Embryonic facial prominence (tissue), 1 donor: ENCODE measurements around the gene LONRF2.

Experiments
- DNase-seq: peaks from one replicate; pipeline ENCODE4 v3.0.0-alpha.2; 2016; ENCODE audit errors: extremely low spot score

Gene LONRF2

GRCh38 chr2:100236166-100236565 lies 86.1 kb downstream of the LONRF2 start:
- DNase-seq: no peak

DNA sequence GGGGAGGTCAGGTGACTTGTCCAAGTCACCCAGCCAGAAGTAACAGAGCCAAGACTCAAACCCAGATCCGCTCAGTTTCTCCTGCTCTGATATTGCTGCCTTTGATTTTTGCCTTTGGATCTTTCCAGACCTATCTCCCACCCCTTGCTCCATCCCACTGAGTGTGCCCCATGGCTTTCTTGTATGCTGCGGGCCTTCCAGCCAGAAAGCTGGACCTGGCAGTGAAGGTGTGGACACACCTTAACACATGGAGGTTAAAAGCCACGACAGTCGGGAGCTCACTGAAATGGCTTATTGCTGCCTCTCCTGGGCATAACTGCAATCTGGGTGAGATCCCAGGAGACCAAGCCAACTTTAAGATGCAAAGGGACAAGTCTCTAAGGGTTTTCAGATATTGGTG lies 86.7 kb downstream of the LONRF2 start:
- DNase-seq: no peak

DNA sequence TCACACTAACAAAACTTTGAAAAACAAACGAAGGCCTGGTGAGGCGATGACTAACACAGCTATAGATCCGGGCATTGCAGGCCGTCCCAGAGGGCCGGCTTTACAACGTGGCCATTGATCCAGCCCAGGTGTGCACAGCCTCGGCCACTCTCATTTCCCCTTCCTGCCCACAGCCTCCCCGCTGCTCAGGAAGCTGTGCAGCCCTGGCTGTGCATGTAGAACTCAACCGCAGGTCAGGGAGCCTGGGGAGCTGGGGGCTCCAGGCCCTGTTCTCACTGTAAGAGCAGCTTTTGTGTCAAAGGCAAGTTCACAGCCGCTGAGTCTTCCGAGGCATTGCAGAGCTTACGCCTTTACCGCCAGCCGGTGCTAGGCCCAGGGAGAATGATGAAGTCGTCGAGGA lies 87.2 kb downstream of the LONRF2 start:
- no peak for DNase-seq

- DNase-seq: no peak
Measured at GRCh38 chr2:100234141-100234540, 88.2 kb downstream of the LONRF2 start.

- no peak for DNase-seq
Measured at GRCh38 chr2:100233061-100233460, 89.2 kb downstream of the LONRF2 start.

DNA sequence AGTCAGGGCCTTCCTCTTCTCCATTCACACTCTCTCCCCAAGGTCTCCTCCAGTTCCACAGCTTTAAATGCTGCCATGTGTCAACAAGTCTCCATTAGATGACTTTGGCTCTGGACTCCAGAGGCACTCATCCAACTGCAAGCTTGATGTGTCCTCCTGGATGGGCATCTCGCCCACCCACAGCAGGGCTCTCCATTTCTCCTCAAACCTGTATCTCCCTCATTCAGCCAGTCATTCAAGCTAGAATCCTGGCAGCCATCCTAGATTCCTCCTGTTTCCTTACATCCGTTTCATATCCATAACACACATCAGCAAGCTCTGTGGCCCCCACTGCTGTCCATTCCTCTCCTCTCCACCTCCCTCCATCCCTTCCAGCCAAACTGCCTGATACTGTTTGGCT lies 91.5 kb downstream of the LONRF2 start:
- DNase-seq: no peak

DNA sequence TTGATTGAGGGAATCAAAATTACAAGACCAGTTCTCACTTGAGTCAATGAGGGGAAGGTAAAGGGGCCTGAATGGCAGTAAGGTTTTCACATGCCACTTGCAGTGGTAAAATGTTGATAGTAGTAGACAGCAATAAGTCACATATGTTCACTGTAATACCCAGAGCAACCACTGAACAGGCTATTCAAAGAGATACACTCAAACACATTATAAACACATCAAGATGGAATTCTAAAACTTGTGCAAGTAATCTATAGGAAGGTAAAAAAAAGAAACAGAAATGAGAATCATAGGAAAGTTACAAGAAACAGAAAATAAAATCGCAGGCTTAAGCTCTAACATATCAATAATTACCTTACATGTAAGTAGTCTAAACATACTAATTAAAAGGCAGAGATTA lies 93.3 kb downstream of the LONRF2 start:
- DNase-seq: no peak

GRCh38 chr2:100228415-100228814 lies 93.9 kb downstream of the LONRF2 start:
- no peak for DNase-seq

DNA sequence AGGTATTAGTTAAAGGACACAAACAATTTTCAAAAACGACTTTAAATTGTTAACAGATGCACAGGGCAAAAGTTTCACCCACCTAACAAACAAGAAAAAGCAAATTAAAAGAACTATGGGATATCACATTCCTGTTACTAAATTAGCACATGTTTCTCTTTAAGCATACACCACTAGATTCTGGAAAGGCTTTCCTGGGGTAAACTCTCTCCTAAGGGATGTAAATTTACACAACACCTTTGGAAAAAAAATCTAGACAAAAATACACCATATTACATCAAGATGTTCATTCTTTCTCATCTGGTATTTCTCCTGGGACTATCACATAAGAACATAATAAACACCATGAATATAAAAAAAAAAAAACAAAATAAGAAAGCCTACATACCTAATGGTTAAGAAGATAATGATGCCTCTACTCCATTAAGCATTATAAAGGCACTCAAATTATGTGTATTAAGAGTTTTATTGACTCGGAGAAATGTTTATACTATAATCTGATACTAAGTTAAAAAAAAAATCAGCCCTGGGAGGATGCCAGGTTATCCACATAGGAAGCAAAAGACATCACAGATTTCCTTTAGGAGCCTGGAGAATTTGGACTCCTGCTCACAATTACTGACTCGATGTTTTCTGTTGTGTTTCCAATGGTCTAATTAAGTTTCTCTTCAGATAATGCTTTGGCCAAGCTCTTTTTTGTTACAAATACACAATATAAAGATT lies 97.2 kb downstream of the LONRF2 start:
- DNase-seq: no peak

- DNase-seq: no peak
Measured at GRCh38 chr2:100223502-100223901, 98.8 kb downstream of the LONRF2 start.
